Peyer's patch (tissue), 4 donors: ENCODE measurements around the gene CDH8. TPM values are rescaled to one million over a fixed set of nuclear protein-coding genes. Genes with fewer than 3 reads are reported as not detected.

Experiments
- DNase-seq, 3 donors: peaks; one replicate each; pipeline ENCODE4 v3.0.0-alpha.2; 2017 to 2019
- H3K27ac ChIP-seq, 4 donors: fragments of 200-600 bp; sonication (generic); one replicate each; pipeline ENCODE4 v1.5.1; 2016 to 2019
- H3K27me3 ChIP-seq, 2 donors: fragments of 200-600 bp; sonication (generic); one replicate each; pipeline ENCODE4 v1.5.1; 2019
- H3K36me3 ChIP-seq, 3 donors: fragments of 200-600 bp; sonication (generic); one replicate each; pipeline ENCODE4 v1.5.1; 2016 to 2019
- H3K4me1 ChIP-seq, 4 donors: fragments of 200-600 bp; sonication (generic); one replicate each; pipeline ENCODE4 v1.5.1; 2016 to 2019
- H3K4me3 ChIP-seq, 4 donors: fragments of 200-600 bp; sonication (generic); 1 replicate in 3 of 4; 2 replicates in 1 of 4; pipeline ENCODE4 v1.5.1; 2016 to 2019; ENCODE audit warnings: mild to moderate bottlenecking in 1 of 4
- H3K9me3 ChIP-seq, 4 donors: fragments of 200-600 bp; sonication (generic); one replicate each; pipeline ENCODE4 v1.5.1; 2016 to 2019; ENCODE audit warnings: mild to moderate bottlenecking in 1 of 4
- CTCF ChIP-seq, 6 experiments: fragments of 450-650 bp in 4 of 6; fragments of 200-600 bp in 2 of 6; sonication (generic) in 1 of 6; IDR thresholded peaks; one replicate each; pipeline ENCODE4 v1.5.1; 2017 to 2019; ENCODE audit warnings: antibody characterized with exemption in 6 of 6, mild to moderate bottlenecking in 3 of 6, moderate library complexity in 1 of 6
- POLR2A ChIP-seq, 2 donors: fragments of 450-650 bp; IDR thresholded peaks; one replicate each; pipeline ENCODE4 v1.5.1; 2017; ENCODE audit warnings: antibody characterized with exemption in 2 of 2, mild to moderate bottlenecking in 2 of 2, moderate library complexity in 2 of 2
- total RNA-seq, 4 donors: library from RNA; depleted of rRNA; stranded (reverse); fragments of >200 nt; gene quantifications; one replicate each; pipeline ENCODE4 v1.1.0, GENCODE V29; 2016

CDH8 gene
- total RNA-seq, 4 donors from 2014 or later, result not detected

GRCh38 chr16:61823326-61823725, 212.9 kb downstream of the CDH8 start:
- Histone ChIP-seq H3K27ac (no peak overlapping the region), H3K36me3 (no peaks in the 10 kb centered on the region), H3K4me1 (no peaks in the 10 kb centered on the region), H3K27me3 (no peaks in the 10 kb centered on the region), H3K4me3 (no peak overlapping the region), H3K9me3 (no peaks in the 10 kb centered on the region)
- no peak for DNase-seq
- TF ChIP-seq CTCF (IDR thresholded peaks at IDR 0.05) (no peak), POLR2A (IDR thresholded peaks at IDR 0.05) (no peak)

- DNase-seq, result no peak
- H3K27ac ChIP-seq, result no peak overlapping the region
- H3K9me3 ChIP-seq, result no peaks in the 10 kb centered on the region
- H3K4me3 ChIP-seq, result no peak overlapping the region
- no peaks in the 10 kb centered on the region for H3K36me3 ChIP-seq
- TF ChIP-seq CTCF (IDR thresholded peaks at IDR 0.05), result no peak
- H3K27me3 ChIP-seq, result no peaks in the 10 kb centered on the region
- no peaks in the 10 kb centered on the region for H3K4me1 ChIP-seq
Measured at GRCh38 chr16:61820820-61821219, 215.4 kb downstream of the CDH8 start.

GRCh38 chr16:61820398-61820797, 215.8 kb downstream of the CDH8 start:
- Histone ChIP-seq H3K27me3 (no peaks in the 10 kb centered on the region), H3K27ac (no peak overlapping the region), H3K4me1 (no peaks in the 10 kb centered on the region), H3K36me3 (no peaks in the 10 kb centered on the region), H3K4me3 (no peak overlapping the region), H3K9me3 (no peaks in the 10 kb centered on the region)
- no peak for TF ChIP-seq CTCF (IDR thresholded peaks at IDR 0.05)
- DNase-seq, result no peak

GRCh38 chr16:61818850-61819249, 217.4 kb downstream of the CDH8 start:
- no peaks in the 10 kb centered on the region for H3K4me1 ChIP-seq
- no peak for DNase-seq
- H3K27ac ChIP-seq, result no peak overlapping the region
- no peak overlapping the region for H3K4me3 ChIP-seq
- TF ChIP-seq POLR2A (IDR thresholded peaks at IDR 0.05), result no peak
- no peak for TF ChIP-seq CTCF (IDR thresholded peaks at IDR 0.05)
- no peaks in the 10 kb centered on the region for H3K36me3 ChIP-seq
- H3K9me3 ChIP-seq, result no peaks in the 10 kb centered on the region
- no peaks in the 10 kb centered on the region for H3K27me3 ChIP-seq

- no peak overlapping the region for H3K27ac ChIP-seq
Measured at GRCh38 chr16:61817583-61818278, 218.5 kb downstream of the CDH8 start.

More at GRCh38 chr16:61817583-61818278, 218.5 kb downstream of the CDH8 start:
- Histone ChIP-seq H3K27me3 (no peaks in the 10 kb centered on the region), H3K4me1 (no peaks in the 10 kb centered on the region), H3K36me3 (no peaks in the 10 kb centered on the region), H3K9me3 (no peaks in the 10 kb centered on the region), H3K4me3 (no peak overlapping the region)
- TF ChIP-seq CTCF (IDR thresholded peaks at IDR 0.05) (no peak), POLR2A (IDR thresholded peaks at IDR 0.05) (no peak)
- DNase-seq, result no peak
